ENCODE measurements around the gene CD302.
"Not testable (repeated sequence)": the region's sequence is repeated elsewhere in the genome, so short reads cannot be mapped to it uniquely, and the experiment has no call there.

CD302 gene

DNA sequence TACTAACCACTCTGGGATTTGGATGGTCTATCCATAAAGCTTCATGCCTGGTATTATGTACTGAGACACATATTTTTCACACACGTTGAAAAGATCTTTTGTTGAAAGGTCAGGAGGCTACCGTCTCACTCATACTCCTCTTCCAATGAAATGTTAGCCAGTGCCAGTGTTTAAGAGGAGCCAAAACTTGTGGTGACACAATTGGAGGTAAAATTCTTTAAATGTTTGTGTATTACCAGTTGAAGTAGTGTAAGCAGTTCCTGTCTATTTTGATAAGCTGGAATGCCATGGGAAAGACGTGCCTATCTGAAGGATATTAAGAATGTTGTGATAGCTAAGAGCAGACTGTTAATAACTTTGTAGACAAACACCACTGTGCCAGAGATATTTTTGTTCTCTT is 53.6 kb downstream of the CD302 start:
- DNase-seq = no peak

DNA sequence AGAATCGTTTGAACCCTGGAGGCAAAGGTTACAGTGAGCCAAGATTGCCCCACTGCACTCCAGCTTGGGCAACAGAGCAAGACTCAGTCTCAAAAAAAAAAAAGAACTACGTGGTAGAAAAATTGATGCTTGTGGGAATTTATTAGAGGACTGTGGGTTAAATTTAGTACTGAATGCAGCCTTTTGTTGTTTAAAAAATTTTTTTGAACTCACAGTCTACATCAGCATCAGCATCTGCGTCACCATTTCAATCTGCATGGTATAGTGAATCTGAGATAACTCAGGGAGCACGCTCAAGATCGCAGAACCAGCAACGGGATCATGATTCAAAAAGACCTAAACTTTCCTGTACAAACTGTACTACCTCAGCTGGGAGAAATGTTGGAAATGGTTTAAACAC is 55.2 kb downstream of the CD302 start:
- DNase-seq = no peak

DNA sequence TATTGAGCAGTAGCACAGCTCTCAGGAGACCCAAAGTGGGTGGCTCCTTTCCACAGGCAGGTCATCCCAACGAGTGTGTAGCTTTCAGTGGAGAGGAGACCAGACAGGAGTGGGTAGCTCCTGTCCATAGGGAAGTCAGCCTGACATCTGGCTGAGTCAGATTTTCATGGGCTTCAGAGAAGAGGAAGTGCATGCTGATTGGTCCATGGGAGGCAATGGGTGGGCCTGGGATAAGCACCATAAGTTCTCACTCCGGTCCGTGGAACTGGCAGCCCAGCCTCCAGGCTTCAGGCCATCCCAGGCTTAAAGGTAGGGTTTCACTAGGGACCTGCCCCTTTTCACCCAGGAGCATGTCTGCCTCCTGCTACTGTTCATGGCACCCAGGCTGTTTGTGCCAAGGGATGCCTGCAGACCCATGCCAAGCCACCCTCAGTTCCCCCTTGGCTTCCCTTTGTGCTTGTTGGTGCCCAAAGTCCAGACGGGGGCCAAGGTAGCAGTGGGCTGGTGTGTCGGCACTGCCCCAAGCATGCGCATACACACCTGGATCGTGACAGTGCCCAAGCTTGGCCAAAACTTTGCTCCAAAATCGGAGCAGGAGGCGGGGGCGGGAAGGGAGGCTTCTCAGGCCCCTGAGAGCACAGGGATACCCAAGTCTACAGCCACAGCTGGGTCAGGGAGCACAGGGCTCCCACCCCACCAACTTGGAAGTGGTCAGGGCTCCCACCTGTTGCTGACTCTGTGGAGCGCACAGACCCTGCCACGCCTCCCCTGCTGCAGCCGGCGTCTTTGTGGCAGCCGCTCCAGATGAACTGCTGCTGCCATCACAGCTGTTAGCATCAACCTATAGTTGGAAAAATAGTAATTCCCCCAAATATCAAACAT is 59.3 kb downstream of the CD302 start:
- no peak for DNase-seq

GRCh38 chr2:159737917-159738296 is 60.1 kb downstream of the CD302 start:
- no peak for DNase-seq

- no peak for DNase-seq
Measured at GRCh38 chr2:159737292-159737916, 60.6 kb downstream of the CD302 start.

- no peak for DNase-seq
Measured at GRCh38 chr2:159736048-159736447, 62.0 kb downstream of the CD302 start.

- no peak for DNase-seq
Measured at GRCh38 chr2:159735648-159736047, 62.4 kb downstream of the CD302 start.

DNA sequence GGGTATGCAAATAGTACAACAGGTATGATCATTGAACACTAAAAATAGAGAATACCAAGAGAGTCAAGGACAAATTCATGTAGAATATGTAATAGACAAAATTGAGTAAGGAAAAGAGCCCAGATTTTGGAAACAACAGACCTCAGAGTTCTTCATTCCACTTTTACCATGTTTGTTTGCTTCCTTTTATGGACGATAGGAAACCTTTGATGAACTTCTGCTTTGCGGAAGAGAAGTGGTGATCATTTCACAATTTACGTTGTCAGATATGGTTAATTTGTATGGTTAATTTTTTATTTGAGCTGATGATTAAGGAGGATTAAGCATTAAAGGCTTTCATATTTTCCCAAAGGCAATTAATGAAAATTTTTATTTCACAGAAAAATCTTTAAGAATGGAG is 69.4 kb downstream of the CD302 start:
- no peak for DNase-seq

GRCh38 chr2:159725713-159726112 is 72.3 kb downstream of the CD302 start:
- DNase-seq = no peak

- DNase-seq = not testable (repeated sequence)
Measured at GRCh38 chr2:159724795-159725572, 73.0 kb downstream of the CD302 start.

DNA sequence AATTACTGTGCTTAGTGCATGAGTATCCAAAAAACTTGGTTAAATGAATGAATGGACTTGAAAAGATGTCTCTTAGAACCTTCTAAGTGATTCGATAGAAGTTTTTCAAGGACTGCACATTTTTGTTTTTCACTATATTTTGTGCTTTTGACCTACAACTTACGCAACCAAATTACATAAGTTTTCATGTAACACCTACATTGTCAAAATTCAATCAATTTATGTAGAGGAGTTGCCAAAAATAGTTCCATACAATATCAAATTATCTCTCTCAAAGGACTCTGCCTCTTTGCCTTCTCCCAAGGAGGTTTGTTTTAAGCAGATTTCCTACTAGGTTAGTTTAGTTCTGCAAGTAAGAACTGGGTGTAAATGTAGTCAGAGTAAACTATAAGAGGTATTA is 75.4 kb downstream of the CD302 start:
- no peak for DNase-seq

- DNase-seq = no peak
Measured at GRCh38 chr2:159720676-159721075, 77.3 kb downstream of the CD302 start.

Measured in activated effector memory CD4-positive, alpha-beta T cell treated with Interleukin-2 at 50 U/mL for 16 hours (primary cell).